Myocyte (in vitro differentiated cells): ENCODE results near the gene STKLD1. TPM values are rescaled to one million over a fixed set of nuclear protein-coding genes. Genes with fewer than 3 reads are reported as not detected.
"Not testable (repeated sequence)": the region's sequence is repeated elsewhere in the genome, so short reads cannot be mapped to it uniquely, and the experiment has no call there.

Experiments
- DNase-seq: peaks from one replicate; pipeline ENCODE4 v3.0.0-alpha.2; 2012; ENCODE audit warnings: low read depth
- total RNA-seq: library from RNA; depleted of rRNA; stranded (reverse); fragments of >200 nt; gene quantifications from 2 replicates; pipeline ENCODE4 v1.2.3, GENCODE V29; 2014

Gene STKLD1
- total RNA-seq, 1 donor from 2014 or later, result 0.21 TPM

DNA sequence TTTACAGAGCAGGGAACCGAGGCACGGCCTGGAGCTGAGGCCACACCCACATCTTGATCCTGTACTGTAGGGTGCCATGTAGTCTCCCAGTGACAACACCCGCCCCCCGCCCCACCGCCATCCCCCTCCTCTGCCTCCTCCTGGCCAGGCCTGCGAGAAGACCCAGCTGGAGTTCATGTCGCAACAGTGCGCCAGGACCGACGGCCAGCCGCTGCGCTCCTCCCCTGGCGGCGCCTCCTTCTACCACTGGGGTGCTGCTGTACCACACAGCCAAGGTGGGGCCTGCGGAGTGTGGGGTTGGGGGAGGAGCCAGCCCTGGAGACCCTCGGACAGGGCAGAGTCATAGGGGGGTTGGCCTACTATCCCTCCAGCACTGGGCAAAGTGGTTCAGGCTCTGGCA, 60.5 kb downstream of the STKLD1 start:
- no peak for DNase-seq

DNA sequence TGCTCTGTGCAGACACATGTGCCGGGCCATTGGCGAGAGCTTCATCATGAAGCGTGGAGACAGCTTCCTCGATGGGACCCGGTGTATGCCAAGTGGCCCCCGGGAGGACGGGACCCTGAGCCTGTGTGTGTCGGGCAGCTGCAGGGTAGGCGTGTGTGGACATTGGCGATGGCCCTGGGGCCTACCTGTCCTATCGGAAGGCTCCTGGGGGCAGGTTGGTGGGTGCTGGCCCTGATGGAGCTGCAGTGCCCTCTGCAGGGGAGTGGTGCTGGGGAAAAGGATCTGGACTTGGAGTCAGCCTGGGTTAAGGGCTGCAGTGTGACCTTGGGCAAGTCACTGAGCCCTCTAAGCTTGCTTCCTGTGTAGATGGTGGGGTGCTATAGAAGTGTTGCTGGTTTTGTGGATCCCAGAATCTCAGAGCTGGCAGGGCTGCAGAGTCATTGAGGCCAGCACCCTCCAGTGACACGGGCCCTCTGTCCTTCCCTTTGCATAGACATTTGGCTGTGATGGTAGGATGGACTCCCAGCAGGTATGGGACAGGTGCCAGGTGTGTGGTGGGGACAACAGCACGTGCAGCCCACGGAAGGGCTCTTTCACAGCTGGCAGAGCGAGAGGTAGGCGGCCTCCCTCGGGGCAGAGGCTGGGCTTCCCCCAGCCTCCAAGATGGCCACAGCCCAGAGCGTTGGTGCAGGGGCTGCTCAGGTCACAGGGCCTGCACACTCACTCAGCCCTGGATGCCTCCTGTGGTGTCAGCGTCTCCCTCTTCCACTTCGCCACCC, 61.8 kb downstream of the STKLD1 start:
- DNase-seq, result no peak

GRCh38 chr9:133439337-133439736, 63.2 kb downstream of the STKLD1 start:
- no peak for DNase-seq

DNA sequence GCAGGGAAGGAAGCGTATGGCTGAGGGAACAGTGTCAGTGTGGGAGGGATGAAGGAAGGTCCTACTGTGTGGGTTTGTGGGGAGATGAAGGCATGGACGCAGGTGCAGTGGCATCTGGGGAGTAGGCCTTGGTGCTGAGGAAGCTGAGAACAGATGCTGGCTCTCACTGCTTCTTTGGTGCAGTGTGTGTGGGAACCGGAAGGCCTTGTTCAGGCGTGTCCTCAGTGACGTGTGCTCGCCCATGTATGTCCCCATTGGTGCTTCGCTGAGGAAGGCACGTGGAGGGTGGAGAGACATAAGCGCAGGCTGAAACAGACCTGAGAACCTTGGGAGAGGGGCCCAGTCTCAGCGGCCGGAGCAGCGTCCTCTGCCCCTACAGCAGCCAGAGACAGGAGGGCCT, 64.7 kb downstream of the STKLD1 start:
- DNase-seq, result no peak

DNA sequence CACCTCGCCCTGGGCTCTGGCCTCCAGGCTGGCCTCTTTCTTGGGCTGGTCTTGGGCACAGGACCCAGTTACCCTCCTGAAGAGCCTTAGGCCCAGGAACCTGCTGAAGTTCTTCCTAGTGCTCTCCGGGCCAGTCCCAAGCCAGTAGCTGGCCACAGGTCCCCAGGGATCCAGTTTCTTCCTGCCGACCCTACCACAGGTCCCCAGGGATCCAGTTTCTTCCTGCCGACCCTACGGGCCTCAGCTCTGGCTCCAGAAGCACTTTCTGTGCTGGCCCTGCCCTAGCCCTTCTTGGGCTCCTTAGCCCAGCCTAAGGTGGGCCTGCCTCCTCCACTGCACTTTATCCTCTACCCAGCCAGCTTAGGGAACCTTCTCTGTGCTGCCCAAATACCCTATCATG, 65.4 kb downstream of the STKLD1 start:
- no peak for DNase-seq

GRCh38 chr9:133443248-133443647, 67.1 kb downstream of the STKLD1 start:
- DNase-seq, result no peak

GRCh38 chr9:133443982-133444381, 67.8 kb downstream of the STKLD1 start:
- no peak for DNase-seq

DNA sequence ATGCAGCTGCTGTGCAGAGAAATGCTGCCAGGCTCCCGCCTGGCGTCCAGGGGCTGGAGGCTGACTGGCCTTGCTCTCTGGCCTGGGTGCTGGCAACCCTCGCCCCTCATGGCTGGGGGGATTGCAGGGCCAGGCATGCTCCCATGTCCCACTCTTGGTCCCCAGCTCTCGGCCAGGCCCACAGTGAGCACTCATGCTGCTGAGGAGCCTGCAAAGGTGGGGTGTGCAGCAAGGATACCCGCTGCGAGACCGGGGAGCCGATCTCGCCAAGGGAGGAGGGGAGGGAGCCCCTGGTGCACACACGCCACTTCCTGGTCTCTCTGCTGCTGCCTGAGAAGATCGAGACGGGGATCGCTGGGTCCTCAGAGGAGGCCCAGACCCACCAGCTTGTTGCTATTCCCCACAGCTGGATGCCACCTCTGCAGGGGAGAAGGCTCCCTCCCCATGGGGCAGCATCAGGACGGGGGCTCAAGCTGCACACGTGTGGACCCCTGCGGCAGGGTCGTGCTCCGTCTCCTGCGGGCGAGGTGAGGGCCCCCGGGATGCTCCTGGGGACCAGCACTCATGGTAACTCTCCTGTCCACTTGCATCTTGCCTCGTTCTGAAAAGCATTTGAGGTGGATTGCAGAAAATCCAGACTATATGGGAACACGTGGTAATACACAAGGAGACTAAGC, 69.3 kb downstream of the STKLD1 start:
- no peak for DNase-seq

DNA sequence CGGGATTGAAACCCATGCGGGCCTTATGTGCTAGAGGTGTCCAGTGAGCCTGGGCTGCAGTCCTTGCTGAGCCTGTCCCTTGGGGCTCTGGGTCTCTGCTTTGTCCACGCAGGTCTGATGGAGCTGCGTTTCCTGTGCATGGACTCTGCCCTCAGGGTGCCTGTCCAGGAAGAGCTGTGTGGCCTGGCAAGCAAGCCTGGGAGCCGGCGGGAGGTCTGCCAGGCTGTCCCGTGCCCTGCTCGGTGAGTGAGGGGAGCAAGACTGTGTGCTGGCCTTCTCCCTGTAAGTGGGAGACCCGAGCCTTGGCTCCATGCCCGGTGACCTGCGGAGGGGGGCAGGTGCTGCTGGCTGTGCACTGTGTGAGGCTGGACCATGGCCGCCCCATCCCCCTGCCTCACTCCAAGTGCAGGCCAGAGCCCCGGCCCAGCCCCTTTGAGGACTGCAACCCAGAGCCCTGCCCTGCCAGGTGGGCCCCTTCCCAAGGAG, 72.4 kb downstream of the STKLD1 start:
- DNase-seq, result no peak

GRCh38 chr9:133449760-133450159, 73.6 kb downstream of the STKLD1 start:
- no peak for DNase-seq

DNA sequence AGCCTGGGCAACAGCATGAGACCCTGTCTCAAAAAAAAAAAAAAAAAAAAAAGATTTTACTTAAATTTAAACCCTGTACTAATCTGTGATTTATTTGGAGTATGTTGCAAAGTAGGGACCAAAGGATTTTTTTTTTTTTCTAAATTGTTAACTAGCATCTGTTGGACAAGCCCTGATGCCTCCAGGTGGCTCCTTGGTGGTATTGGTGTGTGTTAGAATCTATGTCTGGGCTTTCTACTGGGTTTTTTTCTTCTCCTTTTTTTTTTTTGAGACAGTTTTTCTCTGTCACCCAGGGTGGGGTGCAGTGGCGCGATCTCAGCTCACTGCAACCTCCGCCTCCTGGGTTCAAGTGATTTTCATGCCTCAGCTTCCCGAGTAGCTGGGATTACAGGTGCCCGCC, 75.7 kb downstream of the STKLD1 start:
- not testable (repeated sequence) for DNase-seq

DNA sequence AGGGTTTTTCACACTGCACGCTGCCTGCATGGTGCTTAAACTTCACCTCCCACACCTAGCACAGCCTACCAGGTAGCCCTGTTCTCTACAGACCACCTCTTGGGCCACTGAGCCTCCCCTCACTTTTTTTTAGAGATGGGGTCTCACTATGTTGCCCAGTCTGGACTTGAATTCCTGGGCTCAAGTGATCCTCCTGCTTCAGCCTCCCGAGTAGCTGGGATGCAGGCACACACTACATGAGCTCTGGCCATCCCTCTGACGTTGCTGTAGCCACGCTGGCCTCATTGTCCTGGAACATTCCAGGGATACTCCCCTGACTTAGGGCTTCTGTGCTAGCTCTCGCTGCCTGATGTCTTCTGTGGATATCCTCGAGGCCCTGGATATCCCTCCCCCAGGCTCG, 76.4 kb downstream of the STKLD1 start:
- no peak for DNase-seq

- DNase-seq, result peak; percentile 13
These were observed 77.5 kb downstream of the STKLD1 start for GRCh38 chr9:133453651-133454050.

DNA sequence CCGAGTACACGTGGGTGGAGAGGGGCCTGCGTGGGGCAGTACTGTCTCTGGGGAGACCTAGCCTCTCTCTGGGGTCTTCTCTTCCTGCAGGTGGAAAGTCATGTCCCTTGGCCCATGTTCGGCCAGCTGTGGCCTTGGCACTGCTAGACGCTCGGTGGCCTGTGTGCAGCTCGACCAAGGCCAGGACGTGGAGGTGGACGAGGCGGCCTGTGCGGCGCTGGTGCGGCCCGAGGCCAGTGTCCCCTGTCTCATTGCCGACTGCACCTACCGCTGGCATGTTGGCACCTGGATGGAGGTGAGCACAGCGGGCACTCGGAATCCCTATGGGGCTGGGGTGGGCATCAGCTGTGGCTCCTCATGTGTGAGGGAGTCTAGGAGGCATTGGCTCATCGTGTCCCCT, 78.2 kb downstream of the STKLD1 start:
- DNase-seq, result no peak

DNA sequence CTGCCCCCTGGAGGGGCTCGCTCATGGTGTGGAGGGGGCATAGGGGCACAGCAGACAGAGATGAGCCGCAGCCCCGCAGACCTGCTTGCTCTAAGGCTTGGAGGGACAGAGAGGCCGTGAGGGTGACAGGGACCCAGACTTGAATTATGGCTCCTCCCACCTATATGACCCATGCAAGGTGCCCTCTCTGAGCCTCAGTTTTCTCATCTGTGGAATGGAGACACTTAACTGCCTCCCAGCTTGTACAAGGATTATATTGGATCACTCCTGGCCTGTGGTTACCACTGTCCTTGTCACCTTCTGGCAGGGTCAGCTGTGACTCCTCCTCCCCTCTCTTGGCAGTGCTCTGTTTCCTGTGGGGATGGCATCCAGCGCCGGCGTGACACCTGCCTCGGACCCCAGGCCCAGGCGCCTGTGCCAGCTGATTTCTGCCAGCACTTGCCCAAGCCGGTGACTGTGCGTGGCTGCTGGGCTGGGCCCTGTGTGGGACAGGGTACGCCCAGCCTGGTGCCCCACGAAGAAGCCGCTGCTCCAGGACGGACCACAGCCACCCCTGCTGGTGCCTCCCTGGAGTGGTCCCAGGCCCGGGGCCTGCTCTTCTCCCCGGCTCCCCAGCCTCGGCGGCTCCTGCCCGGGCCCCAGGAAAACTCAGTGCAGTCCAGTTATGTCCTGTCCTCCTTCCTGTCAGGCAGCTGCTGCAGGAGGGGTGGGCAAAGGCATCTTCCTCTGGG, 78.9 kb downstream of the STKLD1 start:
- no peak for DNase-seq

Other genes with a start within 250 kb of the STKLD1 start
- gene GBGT1, start 212.5 kb upstream of the STKLD1 start, total RNA-seq, result 1.4 and 5.9 TPM in 2 replicates
- gene OBP2B, start 167.1 kb upstream of the STKLD1 start, total RNA-seq, result not detected in 2 replicates
- gene ABO, start 101.2 kb upstream of the STKLD1 start, total RNA-seq, result not detected in 2 replicates
- gene SURF6, start 40.2 kb upstream of the STKLD1 start, total RNA-seq, result 26.7 and 30.9 TPM in 2 replicates
- 34.7 and 37.4 TPM in 2 replicates for gene MED22, start 28.2 kb upstream of the STKLD1 start, total RNA-seq
- gene RPL7A, start 28.1 kb upstream of the STKLD1 start, total RNA-seq, result 1,608 and 1,677 TPM in 2 replicates
- 27.8 and 30.7 TPM in 2 replicates for gene SURF1, start 19.9 kb upstream of the STKLD1 start, total RNA-seq
- gene SURF2, start 19.8 kb upstream of the STKLD1 start, total RNA-seq, result 12.6 and 12.9 TPM in 2 replicates
- 252 and 296 TPM in 2 replicates for gene SURF4, start 306 bp upstream of the STKLD1 start, total RNA-seq
- 28.5 and 32.7 TPM in 2 replicates for gene REXO4, start 41.6 kb downstream of the STKLD1 start, total RNA-seq
- 1.2 and 2.5 TPM in 2 replicates for gene ADAMTS13, start 46.0 kb downstream of the STKLD1 start, total RNA-seq
- 20.2 and 26.6 TPM in 2 replicates for gene CACFD1, start 83.6 kb downstream of the STKLD1 start, total RNA-seq
- gene SLC2A6, start 102.7 kb downstream of the STKLD1 start, total RNA-seq, result 16.0 and 16.9 TPM in 2 replicates
- 441 and 664 TPM in 2 replicates for gene MYMK, start 148.6 kb downstream of the STKLD1 start, total RNA-seq
- 4.7 and 8.1 TPM in 2 replicates for gene ADAMTSL2, start 158.3 kb downstream of the STKLD1 start, total RNA-seq
- not detected in 2 replicates for gene FAM163B, start 233.0 kb downstream of the STKLD1 start, total RNA-seq